Measurements from ENCODE around the gene MUC6.

Gene MUC6

GRCh38 chr11:1083621-1084551, 47.4 kb upstream of the MUC6 start:
- H3K4me3 ChIP-seq (ENCODE audit: severe bottlenecking) = no peak overlapping the region
- TF ChIP-seq CTCF (IDR thresholded peaks at IDR 0.05; ENCODE audit: poor library complexity, severe bottlenecking) = no peak
- H3K36me3 ChIP-seq (ENCODE audit: low read depth) = no peaks in the 10 kb centered on the region
- DNase-seq (ENCODE audit: low spot score) = peak; percentile 61
- no peak overlapping the region for H3K27ac ChIP-seq (ENCODE audit: poor library complexity, severe bottlenecking)
- peak; percentile 32; the same call in 1 of the 3 replicates for ATAC-seq (ENCODE audit: low read depth)
- H3K27me3 ChIP-seq (ENCODE audit: insufficient read depth, poor library complexity, severe bottlenecking) = no peaks in the 10 kb centered on the region
- peaks cover 15% of the 10 kb centered on the region for H3K4me1 ChIP-seq (ENCODE audit: insufficient read depth, poor library complexity, severe bottlenecking)
- H3K9me3 ChIP-seq (ENCODE audit: severe bottlenecking) = no peaks in the 10 kb centered on the region

GRCh38 chr11:1082728-1083620, 46.5 kb upstream of the MUC6 start:
- Histone ChIP-seq H3K27me3 (ENCODE audit: insufficient read depth, poor library complexity, severe bottlenecking) (no peaks in the 10 kb centered on the region), H3K36me3 (ENCODE audit: low read depth) (no peaks in the 10 kb centered on the region), H3K27ac (ENCODE audit: poor library complexity, severe bottlenecking) (no peak overlapping the region), H3K4me3 (ENCODE audit: severe bottlenecking) (no peak overlapping the region), H3K9me3 (ENCODE audit: severe bottlenecking) (no peaks in the 10 kb centered on the region), H3K4me1 (ENCODE audit: insufficient read depth, poor library complexity, severe bottlenecking) (peaks cover 15% of the 10 kb centered on the region)
- DNase-seq (ENCODE audit: low spot score) = peak; percentile 53
- no peak for ATAC-seq (ENCODE audit: low read depth)
- TF ChIP-seq CTCF (IDR thresholded peaks at IDR 0.05; ENCODE audit: poor library complexity, severe bottlenecking) = no peak

GRCh38 chr11:1082346-1082727, 45.8 kb upstream of the MUC6 start:
- DNase-seq (ENCODE audit: low spot score) (peak; percentile 61), ATAC-seq (ENCODE audit: low read depth) (no peak)
- H3K36me3 ChIP-seq (ENCODE audit: low read depth) = no peaks in the 10 kb centered on the region
- H3K27ac ChIP-seq (ENCODE audit: poor library complexity, severe bottlenecking) = no peak overlapping the region
- H3K4me1 ChIP-seq (ENCODE audit: insufficient read depth, poor library complexity, severe bottlenecking) = peaks cover 15% of the 10 kb centered on the region
- H3K9me3 ChIP-seq (ENCODE audit: severe bottlenecking) = no peaks in the 10 kb centered on the region
- H3K27me3 ChIP-seq (ENCODE audit: insufficient read depth, poor library complexity, severe bottlenecking) = no peaks in the 10 kb centered on the region
- H3K4me3 ChIP-seq (ENCODE audit: severe bottlenecking) = no peak overlapping the region
- no peak for TF ChIP-seq CTCF (IDR thresholded peaks at IDR 0.05; ENCODE audit: poor library complexity, severe bottlenecking)

- no peak for ATAC-seq (ENCODE audit: low read depth)
- no peak overlapping the region for H3K4me3 ChIP-seq (ENCODE audit: severe bottlenecking)
- TF ChIP-seq CTCF (IDR thresholded peaks at IDR 0.05; ENCODE audit: poor library complexity, severe bottlenecking) = no peak
- no peaks in the 10 kb centered on the region for H3K9me3 ChIP-seq (ENCODE audit: severe bottlenecking)
- DNase-seq (ENCODE audit: low spot score) = peak; percentile 62
- no peaks in the 10 kb centered on the region for H3K27me3 ChIP-seq (ENCODE audit: insufficient read depth, poor library complexity, severe bottlenecking)
- peaks cover 15% of the 10 kb centered on the region for H3K4me1 ChIP-seq (ENCODE audit: insufficient read depth, poor library complexity, severe bottlenecking)
- H3K27ac ChIP-seq (ENCODE audit: poor library complexity, severe bottlenecking) = no peak overlapping the region
- H3K36me3 ChIP-seq (ENCODE audit: low read depth) = no peaks in the 10 kb centered on the region
Observed at GRCh38 chr11:1081601-1082311, 45.2 kb upstream of the MUC6 start.

Measured in RWPE2 (cell line).